ENCODE measurements around the gene GPR107. TPM values are rescaled to one million over a fixed set of nuclear protein-coding genes. Genes with fewer than 3 reads are reported as not detected.

GPR107 gene
- total RNA-seq, 4 donors from 2014 or later, result 13.5 to 20.7 (median 17.5) TPM

- in situ Hi-C loops (cut with MboI; ENCODE audit: low sequenced_read_pairs in 4 of 4), result no loop called here
- no peaks in the 10 kb centered on the region for H3K36me3 ChIP-seq
- H3K27ac ChIP-seq, result no peak overlapping the region
- peaks cover 0 to 12% of the 10 kb centered on the region in 2 donors for H3K4me1 ChIP-seq
- H3K27me3 ChIP-seq, result peaks cover 0 to 8% (median 5%) of the 10 kb centered on the region in 3 donors
- no peaks in the 10 kb centered on the region for H3K9me3 ChIP-seq
- DNase-seq, result no peak
- H3K4me3 ChIP-seq, result peak overlapping the region in 1 of 4 donors; percentile 41
- intact Hi-C loops (cut with DNase I; ENCODE audit: low total_unique reads), result loop anchor here (5.0 kb wide), 1 partner anchor 66 kb away; no protein-coding TSS in a partner anchor
- no peak for TF ChIP-seq POLR2A (IDR thresholded peaks at IDR 0.05)
- no peak for ATAC-seq
These were observed 119.9 kb downstream of the GPR107 start for GRCh38 chr9:130173666-130173983.

DNA sequence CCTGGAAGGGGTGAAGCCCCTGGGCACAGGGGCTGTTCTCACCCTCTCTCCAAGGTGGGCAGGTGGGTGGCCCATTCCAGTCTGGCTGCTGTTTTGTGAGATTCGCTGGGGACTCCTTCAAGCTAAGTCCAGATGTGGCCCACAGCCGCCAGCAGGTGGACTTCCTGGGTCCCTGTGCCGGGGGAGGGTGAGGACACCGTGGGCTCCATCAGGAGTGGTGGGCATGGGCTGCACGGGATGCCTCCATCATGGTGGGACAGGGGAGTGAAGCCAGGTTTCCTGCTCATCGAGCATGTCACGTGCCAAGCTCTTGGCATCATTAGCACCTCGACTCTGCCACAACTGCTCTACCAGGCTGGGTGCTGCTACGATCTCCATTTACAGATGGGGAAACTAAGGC is 120.3 kb downstream of the GPR107 start:
- intact Hi-C loops (cut with DNase I; ENCODE audit: low total_unique reads), result loop anchor here (5.0 kb wide), 1 partner anchor 67 kb away; no protein-coding TSS in a partner anchor
- no peak for TF ChIP-seq CTCF (IDR thresholded peaks at IDR 0.05 in 4 of 5, conservative IDR thresholded peaks at IDR 0.05 in 1 of 5)
- no peak for TF ChIP-seq POLR2A (IDR thresholded peaks at IDR 0.05)
- in situ Hi-C loops (cut with MboI; ENCODE audit: low sequenced_read_pairs in 4 of 4), result no loop called here
- Histone ChIP-seq H3K27me3 (peaks cover 0 to 8% (median 5%) of the 10 kb centered on the region in 3 donors), H3K36me3 (no peaks in the 10 kb centered on the region), H3K4me1 (peaks cover 0 to 12% of the 10 kb centered on the region in 2 donors), H3K4me3 (no peak overlapping the region), H3K27ac (no peak overlapping the region), H3K9me3 (no peaks in the 10 kb centered on the region)
- ATAC-seq (no peak), DNase-seq (no peak)

- intact Hi-C loops (cut with DNase I; ENCODE audit: low total_unique reads), result loop anchor here (5.0 kb wide), 1 partner anchor 68 kb away; no protein-coding TSS in a partner anchor
- in situ Hi-C loops (cut with MboI; ENCODE audit: low sequenced_read_pairs in 4 of 4), result no loop called here
- no peak for ATAC-seq
- no peak overlapping the region for H3K27ac ChIP-seq
- H3K4me1 ChIP-seq, result peaks cover 0 to 12% of the 10 kb centered on the region in 2 donors
- TF ChIP-seq POLR2A (IDR thresholded peaks at IDR 0.05) (no peak), CTCF (IDR thresholded peaks at IDR 0.05 in 4 of 5, conservative IDR thresholded peaks at IDR 0.05 in 1 of 5) (no peak)
- no peaks in the 10 kb centered on the region for H3K9me3 ChIP-seq
- H3K27me3 ChIP-seq, result peaks cover 0 to 8% (median 5%) of the 10 kb centered on the region in 3 donors
- DNase-seq, result no peak
- H3K4me3 ChIP-seq, result no peak overlapping the region
- no peaks in the 10 kb centered on the region for H3K36me3 ChIP-seq
These were observed 121.2 kb downstream of the GPR107 start for GRCh38 chr9:130174920-130175321.

DNA sequence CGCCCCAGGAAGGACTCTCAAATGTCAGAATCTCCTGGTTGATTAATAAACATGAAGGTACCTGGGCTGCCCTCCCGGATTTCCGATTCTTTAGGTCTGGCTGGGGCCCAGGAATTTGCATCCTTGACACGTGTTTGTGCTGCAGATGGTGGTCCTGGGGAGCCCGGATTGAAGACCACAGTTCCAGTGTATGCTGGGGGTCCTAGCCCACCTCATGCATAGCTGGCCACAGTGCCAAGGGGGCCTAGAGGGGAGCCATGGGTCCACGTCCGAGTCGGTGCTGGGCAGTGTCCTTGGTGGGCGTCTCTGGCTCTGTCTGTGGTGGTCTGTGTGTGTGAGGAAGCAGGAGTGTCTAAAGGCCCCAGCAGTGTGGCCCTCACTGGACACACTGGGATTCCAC is 121.6 kb downstream of the GPR107 start:
- Histone ChIP-seq H3K27ac (no peak overlapping the region), H3K4me3 (no peak overlapping the region), H3K27me3 (peaks cover 0 to 8% (median 5%) of the 10 kb centered on the region in 3 donors), H3K36me3 (no peaks in the 10 kb centered on the region), H3K4me1 (peaks cover 0 to 12% of the 10 kb centered on the region in 2 donors), H3K9me3 (no peaks in the 10 kb centered on the region)
- no peak for ATAC-seq
- DNase-seq, result no peak
- intact Hi-C loops (cut with DNase I; ENCODE audit: low total_unique reads), result no loop called here
- TF ChIP-seq CTCF (IDR thresholded peaks at IDR 0.05 in 4 of 5, conservative IDR thresholded peaks at IDR 0.05 in 1 of 5), result no peak
- in situ Hi-C loops (cut with MboI; ENCODE audit: low sequenced_read_pairs in 4 of 4), result no loop called here

GRCh38 chr9:130176760-130177159 is 123.1 kb downstream of the GPR107 start:
- in situ Hi-C loops (cut with MboI; ENCODE audit: low sequenced_read_pairs in 4 of 4), result no loop called here
- Histone ChIP-seq H3K27ac (no peak overlapping the region), H3K27me3 (peaks cover 0 to 8% (median 5%) of the 10 kb centered on the region in 3 donors), H3K9me3 (no peaks in the 10 kb centered on the region), H3K4me3 (no peak overlapping the region), H3K36me3 (no peaks in the 10 kb centered on the region), H3K4me1 (peaks cover 0 to 10% of the 10 kb centered on the region in 2 donors)
- no peak for DNase-seq
- intact Hi-C loops (cut with DNase I; ENCODE audit: low total_unique reads), result no loop called here
- ATAC-seq, result no peak
- TF ChIP-seq POLR2A (IDR thresholded peaks at IDR 0.05) (no peak), CTCF (IDR thresholded peaks at IDR 0.05 in 4 of 5, conservative IDR thresholded peaks at IDR 0.05 in 1 of 5) (no peak)
